DMS153 treated with DMSO at 0.1 percent for 48 hours (cell line): ENCODE data around the gene PARP1.
"Not testable (repeated sequence)": the region's sequence is repeated elsewhere in the genome, so short reads cannot be mapped to it uniquely, and the experiment has no call there.

Experiments used
- DNase-seq: peaks from one replicate; lab custom pipeline; 2025; ENCODE audit not compliant: unreplicated experiment; lab: John Stamatoyannopoulos, UW

PARP1 gene

GRCh38 chr1:226355016-226355415 is 52.9 kb downstream of the PARP1 start:
- no peak for DNase-seq

GRCh38 chr1:226353698-226354525 is 54.0 kb downstream of the PARP1 start:
- no peak for DNase-seq

GRCh38 chr1:226351709-226352108 is 56.2 kb downstream of the PARP1 start:
- no peak for DNase-seq

- DNase-seq = no peak
Measured at GRCh38 chr1:226350519-226350865, 57.4 kb downstream of the PARP1 start.

GRCh38 chr1:226349801-226350518 is 57.9 kb downstream of the PARP1 start:
- no peak for DNase-seq

GRCh38 chr1:226349081-226349480 is 58.8 kb downstream of the PARP1 start:
- DNase-seq = no peak

GRCh38 chr1:226344441-226345259 is 63.2 kb downstream of the PARP1 start:
- no peak for DNase-seq

- no peak for DNase-seq
Measured at GRCh38 chr1:226342656-226343055, 65.2 kb downstream of the PARP1 start.

- DNase-seq = not testable (repeated sequence)
Measured at GRCh38 chr1:226340111-226340510, 67.8 kb downstream of the PARP1 start.

- DNase-seq = no peak
Measured at GRCh38 chr1:226337276-226337875, 70.5 kb downstream of the PARP1 start.

- DNase-seq = no peak
Measured at GRCh38 chr1:226335661-226336060, 72.2 kb downstream of the PARP1 start.

GRCh38 chr1:226332947-226333346 is 74.9 kb downstream of the PARP1 start:
- DNase-seq = no peak

- no peak for DNase-seq
Measured at GRCh38 chr1:226329237-226329636, 78.7 kb downstream of the PARP1 start.

GRCh38 chr1:226327761-226328162 is 80.1 kb downstream of the PARP1 start:
- DNase-seq = no peak

- DNase-seq = no peak
Measured at GRCh38 chr1:226325178-226325577, 82.7 kb downstream of the PARP1 start.

GRCh38 chr1:226324479-226324878 is 83.4 kb downstream of the PARP1 start:
- no peak for DNase-seq

GRCh38 chr1:226322986-226323385 is 84.9 kb downstream of the PARP1 start:
- no peak for DNase-seq

GRCh38 chr1:226320930-226321329 is 87.0 kb downstream of the PARP1 start:
- DNase-seq = no peak

- no peak for DNase-seq
Measured at GRCh38 chr1:226318471-226318870, 89.4 kb downstream of the PARP1 start.

GRCh38 chr1:226314055-226314454 is 93.8 kb downstream of the PARP1 start:
- no peak for DNase-seq

- DNase-seq = no peak
Measured at GRCh38 chr1:226312065-226312464, 95.8 kb downstream of the PARP1 start.
